H1 (cell line): ENCODE results near the gene DNAJC16. TPM values are rescaled to one million over a fixed set of nuclear protein-coding genes. Genes with fewer than 3 reads are reported as not detected.

Source experiments
- BRCA1 ChIP-seq: IDR thresholded peaks from 2 replicates; pipeline ENCODE4 v1.6.1; 2012; ENCODE audit warnings: low read depth, low read length, improper control_type of control experiment
- CEBPB ChIP-seq: IDR thresholded peaks from 2 replicates; pipeline ENCODE4 v1.6.1; 2012; ENCODE audit warnings: low read depth, low read length
- EGR1 ChIP-seq: IDR thresholded peaks from 2 replicates; pipeline ENCODE4 v1.6.1; 2011; ENCODE audit warnings: low read depth, low read length, borderline replicate concordance
- EZH2 ChIP-seq: fragments of 200-600 bp; sonication (generic); IDR thresholded peaks from 2 replicates; pipeline ENCODE4 v1.7.1; 2012; ENCODE audit warnings: low read depth, mild to moderate bottlenecking, moderate library complexity, low read length, inconsistent platforms; ENCODE audit not compliant: severe bottlenecking
- GABPA ChIP-seq: IDR thresholded peaks from 2 replicates; pipeline ENCODE4 v1.6.1; 2011; ENCODE audit warnings: mild to moderate bottlenecking, low read length, moderate library complexity, borderline replicate concordance; ENCODE audit not compliant: insufficient read depth
- RBBP5 ChIP-seq: IDR thresholded peaks from 2 replicates; pipeline ENCODE4 v1.7.1; 2012; ENCODE audit warnings: low read depth, mild to moderate bottlenecking, inconsistent platforms, low read length, moderate library complexity, borderline replicate concordance
- polyA plus RNA-seq, 7 experiments: library from polyadenylated mRNA; depleted of rRNA in 3 of 7; stranded (reverse) in 5 of 7; unstranded in 2 of 7; fragments of >200 nt in 5 of 7; fragments of 200-250 nt in 2 of 7; gene quantifications; 1 replicate in 5 of 7; 2 replicates in 1 of 7; 4 replicates in 1 of 7; pipeline versions ENCODE4 v1.2.1 to v1.2.3, GENCODE V29; 2011 to 2013; ENCODE audit warnings: missing spikeins in 2 of 7, mixed read lengths in 2 of 7
- total RNA-seq: library from RNA; stranded (reverse); fragmentation: NEBNext Ultra II Directional; extraction: Animal tissue kit (Norgen Biotek cat#: 25700); gene quantifications from 2 replicates; pipeline ENCODE4 v1.2.1, GENCODE V29; 2021
- TF ChIP-seq, protein P1 (sequence below): IDR thresholded peaks from 2 replicates; pipeline ENCODE4 v1.6.1; 2012; ENCODE audit warnings: inconsistent platforms
- TF ChIP-seq, protein P2 (sequence below): IDR thresholded peaks from 2 replicates; pipeline ENCODE4 v1.6.1; 2012; ENCODE audit warnings: inconsistent platforms

Gene DNAJC16
- total and polyA plus RNA-seq, 2 of the 8 experiments (the other 6 are each of a cell fraction or from before 2014, with no cell fraction given), result 7.9 to 23.3 TPM

DNA sequence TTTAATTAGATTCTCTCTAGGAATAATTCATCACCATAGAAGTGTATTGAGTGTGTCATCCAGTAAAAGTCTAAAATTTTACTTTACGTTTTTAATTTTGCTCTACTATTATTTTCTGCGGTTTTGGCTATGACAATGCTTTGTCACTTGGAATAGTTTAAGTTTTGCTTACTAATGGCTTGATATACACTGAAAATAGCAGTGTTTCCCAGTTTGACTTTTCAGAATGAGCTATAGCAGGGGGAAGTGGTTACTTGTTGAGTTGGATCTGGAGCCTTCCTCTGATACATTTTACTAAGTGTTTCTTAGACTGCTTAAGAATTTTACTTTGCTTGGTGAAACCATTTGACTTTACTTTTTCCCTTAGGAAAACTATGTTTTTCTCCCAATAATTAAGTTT lies 5.0 kb downstream of the DNAJC16 start (continued):
- no peak for TF ChIP-seq EZH2
- TF ChIP-seq, protein P1, sequence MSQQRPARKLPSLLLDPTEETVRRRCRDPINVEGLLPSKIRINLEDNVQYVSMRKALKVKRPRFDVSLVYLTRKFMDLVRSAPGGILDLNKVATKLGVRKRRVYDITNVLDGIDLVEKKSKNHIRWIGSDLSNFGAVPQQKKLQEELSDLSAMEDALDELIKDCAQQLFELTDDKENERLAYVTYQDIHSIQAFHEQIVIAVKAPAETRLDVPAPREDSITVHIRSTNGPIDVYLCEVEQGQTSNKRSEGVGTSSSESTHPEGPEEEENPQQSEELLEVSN, result no peak
- no peak for TF ChIP-seq RBBP5
- TF ChIP-seq, protein P2, sequence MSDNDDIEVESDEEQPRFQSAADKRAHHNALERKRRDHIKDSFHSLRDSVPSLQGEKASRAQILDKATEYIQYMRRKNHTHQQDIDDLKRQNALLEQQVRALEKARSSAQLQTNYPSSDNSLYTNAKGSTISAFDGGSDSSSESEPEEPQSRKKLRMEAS, result no peak
- TF ChIP-seq GABPA, result no peak
- TF ChIP-seq CEBPB, result no peak
- no peak for TF ChIP-seq BRCA1
- TF ChIP-seq EGR1, result no peak
